ENCODE results near the gene CCBE1.

CCBE1 gene

GRCh38 chr18:59592624-59593023 is 104.6 kb downstream of the CCBE1 start:
- no peak for DNase-seq
- TF ChIP-seq GATA1 (IDR thresholded peaks at IDR 0.05; ENCODE audit: low read depth, low read length) (no peak), POLR2A (IDR thresholded peaks at IDR 0.05; ENCODE audit: low read length) (no peak)

GRCh38 chr18:59582395-59582794 is 114.8 kb downstream of the CCBE1 start:
- TF ChIP-seq POLR2A (IDR thresholded peaks at IDR 0.05; ENCODE audit: low read length) (no peak), GATA1 (IDR thresholded peaks at IDR 0.05; ENCODE audit: low read depth, low read length) (no peak)
- no peak for DNase-seq

- no peak for DNase-seq
- TF ChIP-seq GATA1 (IDR thresholded peaks at IDR 0.05; ENCODE audit: low read depth, low read length) (no peak), POLR2A (IDR thresholded peaks at IDR 0.05; ENCODE audit: low read length) (no peak)
Observed at GRCh38 chr18:59579509-59579908, 117.7 kb downstream of the CCBE1 start.

- DNase-seq, result no peak
- TF ChIP-seq GATA1 (IDR thresholded peaks at IDR 0.05; ENCODE audit: low read depth, low read length), result no peak
- no peak for TF ChIP-seq POLR2A (IDR thresholded peaks at IDR 0.05; ENCODE audit: low read length)
Observed at GRCh38 chr18:59577386-59577655, 119.9 kb downstream of the CCBE1 start.

- no peak for DNase-seq
- TF ChIP-seq POLR2A (IDR thresholded peaks at IDR 0.05; ENCODE audit: low read length), result no peak
Observed at GRCh38 chr18:59576541-59577385, 120.5 kb downstream of the CCBE1 start.

- DNase-seq, result no peak
- TF ChIP-seq GATA1 (IDR thresholded peaks at IDR 0.05; ENCODE audit: low read depth, low read length) (no peak), POLR2A (IDR thresholded peaks at IDR 0.05; ENCODE audit: low read length) (no peak)
Observed at GRCh38 chr18:59575995-59576394, 121.2 kb downstream of the CCBE1 start.

GRCh38 chr18:59573962-59574361 is 123.3 kb downstream of the CCBE1 start:
- TF ChIP-seq POLR2A (IDR thresholded peaks at IDR 0.05; ENCODE audit: low read length), result no peak
- TF ChIP-seq GATA1 (IDR thresholded peaks at IDR 0.05; ENCODE audit: low read depth, low read length), result no peak
- DNase-seq, result no peak

- no peak for TF ChIP-seq GATA1 (IDR thresholded peaks at IDR 0.05; ENCODE audit: low read depth, low read length)
- TF ChIP-seq POLR2A (IDR thresholded peaks at IDR 0.05; ENCODE audit: low read length), result no peak
- no peak for DNase-seq
Observed at GRCh38 chr18:59571902-59572301, 125.3 kb downstream of the CCBE1 start.

- TF ChIP-seq GATA1 (IDR thresholded peaks at IDR 0.05; ENCODE audit: low read depth, low read length) (no peak), POLR2A (IDR thresholded peaks at IDR 0.05; ENCODE audit: low read length) (no peak)
- DNase-seq, result no peak
Observed at GRCh38 chr18:59570796-59571195, 126.4 kb downstream of the CCBE1 start.

GRCh38 chr18:59570101-59570775 is 127.0 kb downstream of the CCBE1 start:
- DNase-seq, result no peak
- TF ChIP-seq POLR2A (IDR thresholded peaks at IDR 0.05; ENCODE audit: low read length), result no peak
- no peak for TF ChIP-seq GATA1 (IDR thresholded peaks at IDR 0.05; ENCODE audit: low read depth, low read length)

GRCh38 chr18:59569390-59569791 is 127.8 kb downstream of the CCBE1 start:
- no peak for DNase-seq
- no peak for TF ChIP-seq POLR2A (IDR thresholded peaks at IDR 0.05; ENCODE audit: low read length)
- no peak for TF ChIP-seq GATA1 (IDR thresholded peaks at IDR 0.05; ENCODE audit: low read depth, low read length)

- DNase-seq, result no peak
- no peak for TF ChIP-seq POLR2A (IDR thresholded peaks at IDR 0.05; ENCODE audit: low read length)
- no peak for TF ChIP-seq GATA1 (IDR thresholded peaks at IDR 0.05; ENCODE audit: low read depth, low read length)
Observed at GRCh38 chr18:59567431-59567830, 129.8 kb downstream of the CCBE1 start.

GRCh38 chr18:59566533-59566971 is 130.7 kb downstream of the CCBE1 start:
- TF ChIP-seq POLR2A (IDR thresholded peaks at IDR 0.05; ENCODE audit: low read length), result no peak
- no peak for DNase-seq

- TF ChIP-seq POLR2A (IDR thresholded peaks at IDR 0.05; ENCODE audit: low read length), result no peak
- no peak for TF ChIP-seq GATA1 (IDR thresholded peaks at IDR 0.05; ENCODE audit: low read depth, low read length)
- DNase-seq, result no peak
Observed at GRCh38 chr18:59565957-59566356, 131.3 kb downstream of the CCBE1 start.

- TF ChIP-seq POLR2A (IDR thresholded peaks at IDR 0.05; ENCODE audit: low read length) (no peak), GATA1 (IDR thresholded peaks at IDR 0.05; ENCODE audit: low read depth, low read length) (no peak)
- no peak for DNase-seq
Observed at GRCh38 chr18:59564561-59564960, 132.7 kb downstream of the CCBE1 start.

Measured in erythroblast (primary cell).